Stomach (tissue), 19 donors: Measurements from ENCODE around the gene ANKRD42. TPM values are rescaled to one million over a fixed set of nuclear protein-coding genes. Genes with fewer than 3 reads are reported as not detected.
A peak's percentile ranks its signal among the peaks of the same experiment; 100 is the strongest.

Experiments
- DNase-seq, 2 donors: peaks; one replicate each; pipeline versions ENCODE4 v3.0.0 to v3.0.0-alpha.2; 2013 to 2019
- H3K27ac ChIP-seq, 5 donors: fragments of 200-600 bp in 4 of 5; sonication (generic) in 4 of 5; one replicate each; pipeline ENCODE4 v1.5.1; 2013 to 2019; ENCODE audit warnings: mild to moderate bottlenecking in 1 of 5, moderate library complexity in 1 of 5
- H3K27me3 ChIP-seq, 3 donors: fragments of 200-600 bp; sonication (generic); one replicate each; pipeline ENCODE4 v1.5.1; 2017 to 2019; ENCODE audit warnings: mixed run types in 1 of 3
- H3K36me3 ChIP-seq, 4 donors: fragments of 200-600 bp; sonication (generic); 1 replicate in 3 of 4; 2 replicates in 1 of 4; pipeline ENCODE4 v1.5.1; 2016 to 2019
- H3K4me1 ChIP-seq, 4 donors: fragments of 200-600 bp; sonication (generic); one replicate each; pipeline ENCODE4 v1.5.1; 2016 to 2019
- H3K4me3 ChIP-seq, 4 donors: fragments of 200-600 bp; sonication (generic) in 3 of 4; one replicate each; pipeline ENCODE4 v1.5.1; 2016 to 2019; ENCODE audit warnings: mild to moderate bottlenecking in 1 of 4
- H3K9me3 ChIP-seq, 4 donors: fragments of 200-600 bp; sonication (generic); one replicate each; pipeline ENCODE4 v1.5.1; 2016 to 2019
- EP300 ChIP-seq: sonication (generic); formaldehyde crosslinking; IDR thresholded peaks from one replicate; pipeline ENCODE4 v1.6.1; 2017; ENCODE audit warnings: antibody characterized with exemption
- POLR2A ChIP-seq, 4 donors: fragments of 450-650 bp; IDR thresholded peaks; one replicate each; pipeline ENCODE4 v1.6.1; 2016; ENCODE audit warnings: antibody characterized with exemption in 4 of 4, control low read depth in 2 of 4, mild to moderate bottlenecking in 1 of 4, moderate library complexity in 1 of 4
- POLR2AphosphoS5 ChIP-seq, 3 donors: sonication (generic); formaldehyde crosslinking; IDR thresholded peaks; one replicate each; pipeline ENCODE4 v1.6.1; 2016; ENCODE audit warnings: antibody characterized with exemption in 3 of 3
- WGBS, 5 donors: extraction: QIAGEN DNeasy Blood & Tissue Kit in 3 of 5; methylation state at CpG; one replicate each; pipeline versions ENCODE4 v1.1.5 to v1.1.7; 2013 to 2018; 5-methylcytosine and 5-hydroxymethylcytosine counted together
- intact Hi-C: fragments of 100-400 bp; cut with DNase I; formaldehyde crosslinking; loops from one replicate; pipeline ENCODE4 v1.15.1; 2023; ENCODE audit warnings: low total_unique reads
- long read RNA-seq, 10 donors: transcript quantifications; one replicate each; lab custom pipeline, GENCODE V29; 2026
- polyA plus RNA-seq, 3 donors: library from polyadenylated mRNA; stranded (reverse); fragments of 200-250 nt; gene quantifications; one replicate each; pipeline ENCODE4 v1.2.3, GENCODE V29; 2013
- total RNA-seq, 5 donors: library from RNA; depleted of rRNA; stranded (reverse); fragments of >200 nt; gene quantifications; one replicate each; pipeline versions ENCODE4 v1.1.0 to v1.2.3, GENCODE V29; 2014 to 2016
- TF ChIP-seq, protein P1 (sequence below), 7 experiments: fragments of 450-650 bp in 4 of 7; fragments of 200-600 bp in 3 of 7; sonication (generic) in 3 of 7; IDR thresholded peaks; one replicate each; pipeline ENCODE4 v1.5.1; 2016 to 2019; ENCODE audit warnings: antibody characterized with exemption in 7 of 7, control low read depth in 2 of 7, mild to moderate bottlenecking in 1 of 7
- donor health status: healthy with polysubstance abuse.
- donor health status: Bipolar disorder and iron deficiency.
- donor health status: healthy.

Gene ANKRD42
- total RNA-seq = 10 to 100 TPM in 2 of 5 donors, 1 to 10 TPM in 2, under 1 TPM in 1; 0.87 to 21.0 (median 5.4) TPM
- 1 to 10 TPM; 4.5 to 6.1 (median 4.5) TPM for polyA plus RNA-seq
- long read RNA-seq, donor 1 = 0 reads
- long read RNA-seq, donor 2, full-length matches to known transcripts = 1 of 18 reads
- long read RNA-seq, donor 2, partial matches to known transcripts = 17 of 18 reads
- long read RNA-seq, donor 2, other reads (novel, unspliced or antisense) = 0 of 18 reads
- long read RNA-seq, donor 3, full-length matches to known transcripts = 1 of 1 reads
- long read RNA-seq, donor 3, partial matches to known transcripts = 0 of 1 reads
- long read RNA-seq, donor 3, other reads (novel, unspliced or antisense) = 0 of 1 reads
- long read RNA-seq, donor 4 = 0 reads
- long read RNA-seq, donor 5 = 0 reads
- long read RNA-seq, donor 6, full-length matches to known transcripts = 1 of 1 reads
- long read RNA-seq, donor 6, partial matches to known transcripts = 0 of 1 reads
- long read RNA-seq, donor 6, other reads (novel, unspliced or antisense) = 0 of 1 reads
- long read RNA-seq, donor 7, partial matches to known transcripts = 44 of 55 reads
- long read RNA-seq, donor 7, other reads (novel, unspliced or antisense) = 11 of 55 reads
- long read RNA-seq, donor 8 = 0 reads
- long read RNA-seq, donor 9 = 0 reads
- long read RNA-seq, donor 10 = 0 reads

DNA sequence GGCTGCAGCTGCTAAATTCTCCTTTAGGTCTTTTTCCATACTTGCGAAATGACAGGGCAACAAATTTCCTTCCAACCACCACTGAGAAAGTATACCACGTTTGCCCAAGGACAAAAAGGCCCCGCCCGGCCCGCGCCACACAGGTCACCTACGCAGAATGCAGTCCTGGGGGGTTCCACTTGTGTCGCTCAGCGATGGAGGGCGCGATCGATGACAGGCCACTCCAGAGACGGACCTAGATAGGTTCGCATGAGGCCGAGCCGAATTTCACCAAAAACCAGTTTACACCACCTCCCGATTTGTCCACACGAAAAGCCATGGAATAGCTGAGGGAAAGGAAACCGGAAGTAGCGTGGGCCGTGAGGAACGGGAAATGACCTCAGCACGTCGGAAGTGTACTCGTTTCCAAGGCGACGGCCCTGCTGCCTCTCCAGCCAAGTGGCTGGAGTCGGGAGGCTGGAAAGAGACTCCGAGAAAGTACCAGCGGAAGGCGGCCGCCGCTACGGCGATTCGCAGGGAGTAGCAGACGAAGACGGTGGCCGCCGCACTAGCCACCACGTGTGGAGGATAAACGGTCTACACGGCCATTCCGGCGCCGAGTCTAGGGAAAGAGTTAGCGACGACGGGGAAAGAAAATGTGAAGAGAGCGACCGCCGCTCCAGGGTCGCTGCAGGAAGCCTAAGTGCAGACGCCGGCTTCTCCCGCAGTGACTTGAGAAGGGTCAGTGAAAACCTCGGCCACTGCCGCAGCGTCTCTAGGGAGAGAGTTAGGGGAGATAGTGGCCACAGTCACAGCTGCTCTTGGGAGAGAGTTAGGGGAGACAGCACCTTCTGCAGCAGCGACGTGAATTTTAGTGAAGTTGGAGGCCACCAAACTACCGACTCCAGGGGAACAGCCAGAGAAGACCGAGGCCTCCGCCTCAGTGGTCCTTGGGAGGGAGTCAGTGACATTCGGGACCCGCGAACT lies at the start of gene ANKRD42:
ANKRD42 (plus strand) TSS at position 398 of the 966 bp plus-strand sequence. CDS start 959 bp downstream, outside the sequence.
- Histone ChIP-seq H3K4me3 (peak within 1 kb of the TSS; percentile 66 to 85 (median 75)), H3K36me3 (peaks cover 26 to 38% (median 35%) of the 10 kb centered on the region in 4 donors), H3K27ac (peak within 1 kb of the TSS; percentile 75 to 95 (median 91)), H3K4me1 (peaks cover 27 to 52% (median 41%) of the 10 kb centered on the region in 4 donors), H3K27me3 (no peaks in the 10 kb centered on the region), H3K9me3 (no peaks in the 10 kb centered on the region)
- peak; percentile 92 to 99 for DNase-seq
- WGBS, 5 donors = 0 to 1% (median 0%) methylated on average over 57 to 67 of the region's 67 CpGs
- intact Hi-C loops = no loop called here
- TF ChIP-seq EP300 = peak; percentile 46
- TF ChIP-seq, protein P1, sequence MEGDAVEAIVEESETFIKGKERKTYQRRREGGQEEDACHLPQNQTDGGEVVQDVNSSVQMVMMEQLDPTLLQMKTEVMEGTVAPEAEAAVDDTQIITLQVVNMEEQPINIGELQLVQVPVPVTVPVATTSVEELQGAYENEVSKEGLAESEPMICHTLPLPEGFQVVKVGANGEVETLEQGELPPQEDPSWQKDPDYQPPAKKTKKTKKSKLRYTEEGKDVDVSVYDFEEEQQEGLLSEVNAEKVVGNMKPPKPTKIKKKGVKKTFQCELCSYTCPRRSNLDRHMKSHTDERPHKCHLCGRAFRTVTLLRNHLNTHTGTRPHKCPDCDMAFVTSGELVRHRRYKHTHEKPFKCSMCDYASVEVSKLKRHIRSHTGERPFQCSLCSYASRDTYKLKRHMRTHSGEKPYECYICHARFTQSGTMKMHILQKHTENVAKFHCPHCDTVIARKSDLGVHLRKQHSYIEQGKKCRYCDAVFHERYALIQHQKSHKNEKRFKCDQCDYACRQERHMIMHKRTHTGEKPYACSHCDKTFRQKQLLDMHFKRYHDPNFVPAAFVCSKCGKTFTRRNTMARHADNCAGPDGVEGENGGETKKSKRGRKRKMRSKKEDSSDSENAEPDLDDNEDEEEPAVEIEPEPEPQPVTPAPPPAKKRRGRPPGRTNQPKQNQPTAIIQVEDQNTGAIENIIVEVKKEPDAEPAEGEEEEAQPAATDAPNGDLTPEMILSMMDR (IDR thresholded peaks at IDR 0.05) = no peak
- peak; percentile 83 to 96 (median 90) for TF ChIP-seq POLR2AphosphoS5 (IDR thresholded peaks at IDR 0.05)
- TF ChIP-seq POLR2A (IDR thresholded peaks at IDR 0.05) = peak in 1 of 4 donors; percentile 70

DNA sequence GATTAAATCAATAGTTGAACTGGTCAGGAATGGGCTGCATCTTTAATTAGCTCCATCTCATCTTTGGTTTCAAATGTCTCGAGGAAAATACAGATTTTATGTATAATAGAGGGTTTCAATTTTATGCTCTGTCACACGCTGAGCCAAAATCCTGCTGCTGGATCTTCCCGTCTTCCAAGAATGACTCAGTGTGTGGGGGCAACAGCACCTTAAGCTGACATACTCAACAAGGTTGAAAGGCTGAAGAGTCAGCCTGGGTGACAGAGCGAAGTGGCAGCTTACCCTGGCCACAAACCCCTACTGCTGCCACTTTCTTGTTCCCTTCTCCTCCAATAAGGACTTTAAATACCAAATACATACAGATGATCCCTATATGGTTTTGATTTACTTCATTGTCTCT lies 45.6 kb upstream of the ANKRD42 start:
- Histone ChIP-seq H3K27me3 (no peaks in the 10 kb centered on the region), H3K36me3 (no peaks in the 10 kb centered on the region), H3K4me3 (no peak overlapping the region), H3K9me3 (no peaks in the 10 kb centered on the region), H3K4me1 (no peaks in the 10 kb centered on the region), H3K27ac (no peak overlapping the region)
- no peak for DNase-seq
- WGBS, 5 donors = 87 to 95% (median 92%) methylated on average over 4 of the region's 4 CpGs
- intact Hi-C loops = no loop called here
- TF ChIP-seq POLR2A (IDR thresholded peaks at IDR 0.05) (no peak), POLR2AphosphoS5 (IDR thresholded peaks at IDR 0.05) (no peak)
- TF ChIP-seq, protein P1 (IDR thresholded peaks at IDR 0.05) = no peak

DNA sequence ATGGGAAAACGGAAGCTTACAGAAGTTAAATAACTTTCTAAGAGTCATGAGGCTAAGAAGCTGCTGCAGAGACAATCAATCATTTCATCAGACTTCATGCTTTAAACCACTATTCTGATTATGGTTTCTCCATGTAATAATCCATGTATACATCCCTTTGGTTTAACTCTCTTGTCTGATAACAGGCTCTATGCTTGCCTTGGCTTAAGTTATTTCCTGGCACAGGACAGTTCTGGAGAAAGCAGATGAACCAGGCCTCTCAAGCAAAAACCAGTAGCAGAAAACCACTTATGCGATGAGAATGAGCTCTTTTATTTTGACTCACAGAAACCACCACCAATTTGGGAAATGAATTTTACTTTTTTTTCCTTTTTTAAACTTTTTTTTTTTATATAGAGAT lies 43.1 kb upstream of the ANKRD42 start:
- Histone ChIP-seq H3K36me3 (no peaks in the 10 kb centered on the region), H3K9me3 (no peaks in the 10 kb centered on the region), H3K27me3 (no peaks in the 10 kb centered on the region), H3K4me3 (no peak overlapping the region), H3K4me1 (peaks cover 0 to 3% (median under 1%) of the 10 kb centered on the region in 4 donors), H3K27ac (no peak overlapping the region)
- WGBS, 5 donors = 92 to 96% (median 95%) methylated on average over 2 of the region's 2 CpGs
- DNase-seq = no peak
- TF ChIP-seq POLR2AphosphoS5 (IDR thresholded peaks at IDR 0.05) (no peak), POLR2A (IDR thresholded peaks at IDR 0.05) (no peak), EP300 (no peak)
- TF ChIP-seq, protein P1 (IDR thresholded peaks at IDR 0.05) = no peak
- intact Hi-C loops = loop anchor here (10.0 kb wide), 1 partner anchor 76 kb away; the partner anchor contains the start of gene RAB30
